ENCODE measurements around the gene ANKRD11. TPM values are rescaled to one million over a fixed set of nuclear protein-coding genes. Genes with fewer than 3 reads are reported as not detected.
A peak's percentile ranks its signal among the peaks of the same experiment; 100 is the strongest.

The ANKRD11 gene
- polyA plus RNA-seq, 3 donors: 3.2 to 62.4 (median 5.4) TPM

DNA sequence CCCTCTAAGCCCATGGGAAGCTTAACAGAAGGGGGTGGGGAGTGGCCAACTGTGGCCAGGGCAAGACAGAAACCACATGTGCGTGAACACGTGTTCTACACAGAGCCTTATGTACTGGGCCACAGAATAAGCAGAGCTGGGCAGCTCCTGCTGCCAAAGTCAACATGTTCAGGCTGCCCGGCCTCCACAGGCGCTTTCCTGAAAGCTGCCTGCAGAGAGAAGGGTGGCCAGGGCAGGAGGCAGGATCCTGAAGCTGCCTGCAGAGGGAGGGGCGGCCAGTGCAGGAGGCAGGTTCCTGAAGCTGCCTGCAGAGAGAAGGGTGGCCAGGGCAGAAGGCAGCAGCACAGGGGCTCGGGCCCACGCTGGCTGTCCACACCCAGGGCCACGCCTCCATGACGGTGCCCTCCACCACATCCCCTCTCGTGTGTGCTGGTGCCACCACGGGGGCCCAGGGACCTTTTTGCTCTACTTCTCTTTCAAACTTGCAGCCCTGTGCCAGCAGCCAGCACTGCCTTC lies 79.5 kb downstream of the ANKRD11 start:
- 27% methylated on average over 9 of the region's 11 CpGs for WGBS (ENCODE audit: insufficient coverage)
- intact Hi-C loops (cut with micrococcal nuclease): no loop called here
- Histone ChIP-seq H3K27ac (ENCODE audit: low read depth in 1 of 2, low read length in 2 of 2) (peak overlapping the region; percentile 9 to 61), H4K20me1 (ENCODE audit: insufficient read depth, low read length) (peaks cover 100% of the 10 kb centered on the region), H3K4me1 (ENCODE audit: control insufficient read depth in 1 of 2, insufficient read depth in 2 of 2, low read length in 2 of 2) (peaks cover 39 to 54% of the 10 kb centered on the region in 2 donors), H3K9me3 (replicated peaks in 1 of 2; ENCODE audit: control insufficient read depth in 1 of 2, insufficient read depth in 1 of 2, low read length in 2 of 2) (no peaks in the 10 kb centered on the region), H3K4me2 (replicated peaks; ENCODE audit: extremely low read depth, low read length, poor library complexity, severe bottlenecking) (no peak overlapping the region), H3K9ac (ENCODE audit: insufficient read depth, low read length, poor library complexity, severe bottlenecking) (no peak overlapping the region), H2AFZ (ENCODE audit: insufficient read depth, low read depth, low read length, poor library complexity, severe bottlenecking) (no peak overlapping the region), H3K36me3 (replicated peaks in 1 of 2; ENCODE audit: control insufficient read depth in 1 of 2, insufficient read depth in 2 of 2, low read length in 2 of 2) (peaks cover 0 to 16% of the 10 kb centered on the region in 2 donors), H3K27me3 (ENCODE audit: control insufficient read depth in 2 of 2, insufficient read depth in 2 of 2, low read length in 2 of 2) (no peaks in the 10 kb centered on the region), H3K79me2 (ENCODE audit: insufficient read depth, low read length) (peaks cover 100% of the 10 kb centered on the region), H3K4me3 (replicated peaks in 1 of 3; ENCODE audit: low read depth in 2 of 3, low read length in 3 of 3) (no peak overlapping the region)
- TF ChIP-seq, protein P1, sequence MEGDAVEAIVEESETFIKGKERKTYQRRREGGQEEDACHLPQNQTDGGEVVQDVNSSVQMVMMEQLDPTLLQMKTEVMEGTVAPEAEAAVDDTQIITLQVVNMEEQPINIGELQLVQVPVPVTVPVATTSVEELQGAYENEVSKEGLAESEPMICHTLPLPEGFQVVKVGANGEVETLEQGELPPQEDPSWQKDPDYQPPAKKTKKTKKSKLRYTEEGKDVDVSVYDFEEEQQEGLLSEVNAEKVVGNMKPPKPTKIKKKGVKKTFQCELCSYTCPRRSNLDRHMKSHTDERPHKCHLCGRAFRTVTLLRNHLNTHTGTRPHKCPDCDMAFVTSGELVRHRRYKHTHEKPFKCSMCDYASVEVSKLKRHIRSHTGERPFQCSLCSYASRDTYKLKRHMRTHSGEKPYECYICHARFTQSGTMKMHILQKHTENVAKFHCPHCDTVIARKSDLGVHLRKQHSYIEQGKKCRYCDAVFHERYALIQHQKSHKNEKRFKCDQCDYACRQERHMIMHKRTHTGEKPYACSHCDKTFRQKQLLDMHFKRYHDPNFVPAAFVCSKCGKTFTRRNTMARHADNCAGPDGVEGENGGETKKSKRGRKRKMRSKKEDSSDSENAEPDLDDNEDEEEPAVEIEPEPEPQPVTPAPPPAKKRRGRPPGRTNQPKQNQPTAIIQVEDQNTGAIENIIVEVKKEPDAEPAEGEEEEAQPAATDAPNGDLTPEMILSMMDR (IDR thresholded peaks at IDR 0.05): no peak
- Mint-ChIP-seq H3K27ac (peak overlapping the region in 5 of 7 donors; percentile 34 to 84 (median 78)), H3K9me3 (peaks cover 0 to 3% (median 0%) of the 10 kb centered on the region in 7 donors), H3K27me3 (ENCODE audit: low read depth in 3 of 3) (no peaks in the 10 kb centered on the region), H3K4me1 (peaks cover 68% of the 10 kb centered on the region), H3K4me3 (no peak overlapping the region), H3K36me3 (peaks cover 7 to 10% of the 10 kb centered on the region in 2 donors)
- no peak for DNase-seq

DNA sequence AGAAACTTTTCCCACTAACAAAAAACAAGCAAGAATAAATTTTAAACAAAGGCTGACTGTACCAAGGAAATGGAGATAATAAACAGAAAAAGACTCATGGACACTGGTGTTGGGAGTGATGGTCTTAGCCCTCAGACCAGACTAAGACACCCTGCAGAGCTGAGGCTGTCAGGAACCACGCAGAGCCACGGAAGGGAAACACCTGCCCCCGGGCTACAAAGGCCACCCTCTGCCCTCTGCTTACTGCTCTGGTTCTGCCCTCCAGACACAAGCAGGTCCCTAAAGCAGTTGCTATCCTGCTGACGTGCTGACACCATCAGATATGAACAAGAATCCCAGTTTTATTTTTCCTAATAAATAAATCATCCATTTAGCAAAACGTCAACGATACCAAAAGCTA lies 80.0 kb downstream of the ANKRD11 start:
- Histone ChIP-seq H3K79me2 (ENCODE audit: insufficient read depth, low read length) (peaks cover 100% of the 10 kb centered on the region), H4K20me1 (ENCODE audit: insufficient read depth, low read length) (peaks cover 100% of the 10 kb centered on the region), H3K4me3 (replicated peaks in 1 of 3; ENCODE audit: low read depth in 2 of 3, low read length in 3 of 3) (no peak overlapping the region), H3K9me3 (replicated peaks in 1 of 2; ENCODE audit: control insufficient read depth in 1 of 2, insufficient read depth in 1 of 2, low read length in 2 of 2) (no peaks in the 10 kb centered on the region), H3K9ac (ENCODE audit: insufficient read depth, low read length, poor library complexity, severe bottlenecking) (no peak overlapping the region), H3K4me1 (ENCODE audit: control insufficient read depth in 1 of 2, insufficient read depth in 2 of 2, low read length in 2 of 2) (peaks cover 39 to 54% of the 10 kb centered on the region in 2 donors), H2AFZ (ENCODE audit: insufficient read depth, low read depth, low read length, poor library complexity, severe bottlenecking) (no peak overlapping the region), H3K4me2 (replicated peaks; ENCODE audit: extremely low read depth, low read length, poor library complexity, severe bottlenecking) (no peak overlapping the region), H3K27ac (ENCODE audit: low read depth in 1 of 2, low read length in 2 of 2) (peak overlapping the region in 1 of 2 donors; percentile 61), H3K36me3 (replicated peaks in 1 of 2; ENCODE audit: control insufficient read depth in 1 of 2, insufficient read depth in 2 of 2, low read length in 2 of 2) (peaks cover 0 to 18% of the 10 kb centered on the region in 2 donors), H3K27me3 (ENCODE audit: control insufficient read depth in 2 of 2, insufficient read depth in 2 of 2, low read length in 2 of 2) (no peaks in the 10 kb centered on the region)
- intact Hi-C loops (cut with micrococcal nuclease): no loop called here
- TF ChIP-seq, protein P1 (IDR thresholded peaks at IDR 0.05): no peak
- Mint-ChIP-seq H3K36me3 (peaks cover 9 to 12% of the 10 kb centered on the region in 2 donors), H3K27me3 (ENCODE audit: low read depth in 3 of 3) (no peaks in the 10 kb centered on the region), H3K9me3 (peaks cover 0 to 3% (median 0%) of the 10 kb centered on the region in 7 donors), H3K4me1 (peaks cover 68% of the 10 kb centered on the region), H3K27ac (peak overlapping the region in 5 of 7 donors; percentile 56 to 73 (median 62)), H3K4me3 (no peak overlapping the region)
- WGBS (ENCODE audit: insufficient coverage): 23% methylated on average over 4 of the region's 6 CpGs
- DNase-seq: no peak

All from CD14-positive monocyte (primary cell).